VCaP (cell line): ENCODE results near the gene TMEM108.

Experiments used
- H3K27ac ChIP-seq: fragments of 450-650 bp; 2 replicates; pipeline ENCODE4 v1.5.1; 2017
- TF ChIP-seq, protein P1 (sequence below): fragments of 450-650 bp; conservative IDR thresholded peaks from 2 replicates; pipeline ENCODE4 v1.5.1; 2017; ENCODE audit warnings: mild to moderate bottlenecking, moderate library complexity

TMEM108 gene

DNA sequence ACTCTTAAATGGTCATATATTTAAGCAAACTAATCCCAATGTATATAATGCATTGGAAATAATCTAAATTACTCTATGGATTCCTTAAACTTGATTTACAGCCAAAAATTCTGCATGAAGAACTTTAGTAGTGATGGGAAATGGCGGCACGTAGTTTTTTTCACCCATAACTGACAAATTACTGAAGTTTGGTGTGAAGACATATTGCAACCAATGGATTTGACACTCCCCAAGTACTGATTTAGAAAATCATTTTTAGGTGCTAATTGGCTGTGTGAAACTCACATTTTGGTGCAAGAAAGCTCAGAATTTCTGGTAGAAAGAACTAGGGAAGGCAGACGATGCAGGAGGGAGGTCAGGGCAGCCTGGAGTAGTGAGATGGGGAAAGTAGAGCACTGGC lies 19.3 kb upstream of the TMEM108 start:
- TF ChIP-seq, protein P1, sequence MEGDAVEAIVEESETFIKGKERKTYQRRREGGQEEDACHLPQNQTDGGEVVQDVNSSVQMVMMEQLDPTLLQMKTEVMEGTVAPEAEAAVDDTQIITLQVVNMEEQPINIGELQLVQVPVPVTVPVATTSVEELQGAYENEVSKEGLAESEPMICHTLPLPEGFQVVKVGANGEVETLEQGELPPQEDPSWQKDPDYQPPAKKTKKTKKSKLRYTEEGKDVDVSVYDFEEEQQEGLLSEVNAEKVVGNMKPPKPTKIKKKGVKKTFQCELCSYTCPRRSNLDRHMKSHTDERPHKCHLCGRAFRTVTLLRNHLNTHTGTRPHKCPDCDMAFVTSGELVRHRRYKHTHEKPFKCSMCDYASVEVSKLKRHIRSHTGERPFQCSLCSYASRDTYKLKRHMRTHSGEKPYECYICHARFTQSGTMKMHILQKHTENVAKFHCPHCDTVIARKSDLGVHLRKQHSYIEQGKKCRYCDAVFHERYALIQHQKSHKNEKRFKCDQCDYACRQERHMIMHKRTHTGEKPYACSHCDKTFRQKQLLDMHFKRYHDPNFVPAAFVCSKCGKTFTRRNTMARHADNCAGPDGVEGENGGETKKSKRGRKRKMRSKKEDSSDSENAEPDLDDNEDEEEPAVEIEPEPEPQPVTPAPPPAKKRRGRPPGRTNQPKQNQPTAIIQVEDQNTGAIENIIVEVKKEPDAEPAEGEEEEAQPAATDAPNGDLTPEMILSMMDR: no peak

DNA sequence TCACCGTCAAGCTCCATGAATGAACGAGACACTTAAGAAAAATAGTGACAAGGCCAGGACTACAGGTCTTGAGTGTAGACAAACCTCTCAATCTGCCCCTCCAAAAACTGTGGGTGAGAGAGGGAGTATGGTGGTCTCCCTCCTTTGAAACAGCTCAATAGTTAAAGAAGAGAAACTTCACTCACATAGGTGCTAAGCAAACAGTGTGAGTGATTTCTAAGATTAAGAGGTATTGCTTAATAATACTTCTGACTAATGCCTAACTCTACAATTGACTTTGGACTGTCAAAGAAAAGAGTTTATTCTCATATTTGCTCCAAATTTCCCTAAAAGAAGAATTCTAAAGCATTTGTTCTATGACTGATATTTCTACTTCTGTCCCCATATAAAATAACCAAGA lies 17.0 kb upstream of the TMEM108 start:
- H3K27ac ChIP-seq: no peak overlapping the region
- TF ChIP-seq, protein P1: no peak

More for the DNA sequence above, 19.3 kb upstream of the TMEM108 start:
- H3K27ac ChIP-seq: no peak overlapping the region

DNA sequence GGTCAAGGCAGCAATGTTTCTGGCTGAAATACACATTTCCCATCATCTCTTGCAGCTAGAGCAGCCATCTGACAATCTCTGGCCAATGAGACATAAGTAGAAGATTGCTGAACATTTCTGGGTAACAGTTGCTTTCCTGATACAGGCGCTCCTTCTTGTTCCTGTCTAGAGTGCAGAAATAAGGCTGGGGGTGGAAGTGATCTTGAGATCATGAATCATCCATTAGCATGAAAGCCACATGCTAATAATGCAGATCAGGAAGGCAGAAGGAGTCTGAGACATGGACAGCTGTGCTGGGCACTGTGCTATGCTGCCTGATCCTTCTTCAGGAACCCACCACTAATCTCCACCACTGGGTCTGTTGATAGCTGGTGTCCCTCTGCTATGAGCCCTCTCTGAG lies 14.8 kb upstream of the TMEM108 start:
- TF ChIP-seq, protein P1: no peak
- H3K27ac ChIP-seq: no peak overlapping the region

DNA sequence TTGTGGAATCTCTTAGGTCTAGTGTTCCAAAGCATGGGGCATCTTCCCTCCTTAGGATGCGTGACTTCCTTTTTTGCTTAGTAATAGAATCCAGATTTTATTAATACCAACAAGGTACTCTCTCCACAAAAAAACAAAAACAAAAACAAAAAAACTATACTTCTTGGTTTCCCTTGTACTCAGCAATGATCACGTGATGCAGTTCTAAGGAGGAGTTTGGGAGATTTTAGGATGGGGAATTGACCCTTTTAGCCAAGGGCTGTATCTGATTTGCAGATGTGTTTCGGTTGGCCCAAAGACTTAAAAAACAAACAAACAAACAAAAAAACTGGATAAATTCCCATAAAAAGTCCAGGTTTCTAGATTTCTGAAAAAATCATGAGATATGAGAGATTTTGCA lies 12.6 kb upstream of the TMEM108 start:
- H3K27ac ChIP-seq: no peak overlapping the region
- TF ChIP-seq, protein P1: no peak

DNA sequence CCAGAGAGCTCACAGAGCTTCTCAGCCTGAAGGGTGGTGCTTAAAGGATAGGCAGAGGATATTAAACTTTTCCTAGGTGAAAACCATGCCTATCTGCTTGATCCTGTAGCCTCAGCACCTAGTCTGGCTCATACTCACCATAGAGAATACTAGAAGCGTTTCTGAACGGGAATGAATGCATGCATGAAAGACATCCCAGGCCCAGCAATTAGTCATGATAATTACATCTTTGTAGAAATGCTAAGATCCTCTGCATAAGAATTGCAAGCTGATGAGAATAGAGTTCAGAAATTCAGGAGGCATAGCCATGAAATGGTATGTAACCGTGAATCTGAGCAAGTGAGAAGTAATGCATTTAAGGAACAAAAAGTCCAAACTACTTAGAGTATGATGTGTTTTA lies 5.9 kb upstream of the TMEM108 start:
- no peak overlapping the region for H3K27ac ChIP-seq
- TF ChIP-seq, protein P1: no peak

DNA sequence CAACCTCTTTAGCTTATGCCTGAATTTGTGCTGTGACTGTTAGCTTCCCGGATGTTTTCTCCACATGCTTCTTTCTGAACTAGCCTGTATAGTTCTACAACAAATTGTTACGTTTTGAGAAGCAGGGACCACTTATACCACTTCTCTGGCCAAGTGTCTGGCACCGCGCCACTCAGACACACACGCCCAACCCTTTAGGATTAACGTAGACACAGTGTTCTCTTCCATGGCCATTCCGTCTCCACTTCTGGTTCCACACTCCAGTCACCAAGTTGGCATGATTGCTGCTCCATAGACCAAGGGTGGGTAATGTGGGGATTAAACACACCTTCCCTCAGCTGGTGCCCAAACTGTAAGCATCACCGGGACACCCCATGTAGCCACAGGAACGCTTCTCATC lies 755 bp upstream of the TMEM108 start:
- no peak overlapping the region for H3K27ac ChIP-seq
- TF ChIP-seq, protein P1: no peak

DNA sequence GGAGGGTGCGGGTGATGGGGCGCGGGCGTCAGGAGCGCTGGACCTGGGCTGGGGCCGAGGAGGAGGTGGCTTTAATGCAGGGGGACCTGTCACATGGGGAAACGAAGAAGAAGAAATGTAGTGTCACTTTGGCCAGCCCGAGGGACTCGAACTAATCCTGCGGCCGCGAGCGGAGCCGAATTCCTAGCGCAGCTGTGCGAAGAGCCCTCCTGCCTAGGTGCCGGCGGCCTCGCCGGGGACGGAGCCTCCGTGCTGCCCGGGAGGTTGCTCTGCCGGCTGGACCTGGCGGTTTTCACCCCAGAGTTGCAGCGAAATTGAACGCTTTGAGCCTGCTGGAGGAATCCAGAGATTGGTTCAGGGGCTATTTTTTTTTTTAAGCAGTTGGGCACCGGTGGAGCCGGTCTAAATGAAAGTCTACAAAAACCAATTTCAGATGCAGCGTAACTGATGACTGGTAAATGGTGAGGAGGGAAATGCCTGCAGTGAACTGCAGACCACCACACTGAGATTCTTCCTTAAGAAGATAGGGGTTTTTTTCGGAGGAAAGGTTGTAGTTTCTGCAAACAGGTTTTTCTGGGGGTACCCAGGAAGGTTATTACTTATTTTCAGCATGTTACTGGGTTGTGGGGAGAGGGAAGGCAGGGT lies 662 bp downstream of the TMEM108 start:
- no peak overlapping the region for H3K27ac ChIP-seq
- TF ChIP-seq, protein P1: no peak
